Heart left ventricle (tissue), 13 donors: Measurements from ENCODE around the gene PPP1R1A.

ENCODE experiments used
- CTCF ChIP-seq, 12 donors: fragments of 200-600 bp; sonication (generic) in 4 of 12; IDR thresholded peaks; one replicate each; pipeline versions ENCODE4 v1.5.0 to v1.8.0; 2018 to 2022; ENCODE audit warnings: antibody characterized with exemption in 12 of 12, mild to moderate bottlenecking in 5 of 12
- POLR2A ChIP-seq, 2 donors: fragments of 450-650 bp; IDR thresholded peaks; one replicate each; pipeline ENCODE4 v1.6.1; 2017; ENCODE audit warnings: antibody characterized with exemption in 2 of 2, mild to moderate bottlenecking in 2 of 2, moderate library complexity in 2 of 2
- donor health status: ischemic (EF 13 %, LVEDD 7.1; RV severe dilation, severe dysfunction).
- donor health status: DM: no; HTN: yes; CAD: no.
- donor health status: DM: no; HTN: no; CAD: no.
- donor health status: ischemic (EF 25% LVEDD 6.9; RV normal size, moderate dysfunction).
- donor health status: ischemic (EF 25% LVEDD 5.7; RV mildly dilated, moderate dysfunction).
- donor health status: ischemic (EF 35%, LVEDD 5.7; RV mildly dilated, moderate dysfunction).
- donor health status: nonischemic (EF 11% LVEDD 7.7; RV severe dilation, severe dysfunction).
- donor health status: DM: yes; HTN: yes; CAD: no.
- donor health status: PGD.
- donor health status: ischemic (EF 29% LVEDD 5.4; RV normal size, mild dysfunction).
- donor health status: nonischemic (EF 23%, LVEDD 6.1; RV moderate dilation, normal function).

- TF ChIP-seq CTCF (IDR thresholded peaks at IDR 0.05) = no peak
- no peak for TF ChIP-seq POLR2A (IDR thresholded peaks at IDR 0.05)
Observed at GRCh38 chr12:54629925-54630324, 41.5 kb upstream of the PPP1R1A start.
